ENCODE data around the gene SLC22A3. TPM values are rescaled to one million over a fixed set of nuclear protein-coding genes. Genes with fewer than 3 reads are reported as not detected.

Gene SLC22A3
- polyA plus RNA-seq, 1 of the 3 experiments (the other 2 are of a cell fraction): not detected

DNA sequence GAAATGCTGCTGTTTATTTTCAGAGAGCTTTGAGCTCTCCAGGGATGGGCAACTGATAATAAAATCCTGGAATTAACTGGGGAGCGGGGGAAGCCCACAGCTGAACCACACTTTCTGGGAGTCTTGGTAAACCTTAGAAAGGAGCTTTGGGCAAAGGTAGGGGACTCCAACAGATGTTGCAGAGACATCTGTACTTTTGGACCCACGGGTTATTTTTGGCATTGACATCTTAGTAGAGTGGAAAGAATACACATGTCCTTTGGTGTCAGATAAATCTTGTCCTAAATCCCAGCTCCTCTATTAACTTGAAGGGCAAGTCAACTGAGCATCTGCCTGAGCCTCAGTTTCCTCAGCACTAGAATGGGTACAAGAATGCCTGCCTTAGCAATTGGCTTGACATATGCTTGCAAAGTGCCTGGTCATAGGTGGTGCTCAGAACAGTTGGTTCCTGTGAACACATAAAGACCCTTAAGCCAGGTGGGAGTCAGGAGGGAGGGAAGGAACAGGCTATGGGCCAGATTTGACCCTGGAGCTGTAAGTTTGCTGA, 5.8 kb downstream of the SLC22A3 start (continued):
- TF ChIP-seq, protein P1, sequence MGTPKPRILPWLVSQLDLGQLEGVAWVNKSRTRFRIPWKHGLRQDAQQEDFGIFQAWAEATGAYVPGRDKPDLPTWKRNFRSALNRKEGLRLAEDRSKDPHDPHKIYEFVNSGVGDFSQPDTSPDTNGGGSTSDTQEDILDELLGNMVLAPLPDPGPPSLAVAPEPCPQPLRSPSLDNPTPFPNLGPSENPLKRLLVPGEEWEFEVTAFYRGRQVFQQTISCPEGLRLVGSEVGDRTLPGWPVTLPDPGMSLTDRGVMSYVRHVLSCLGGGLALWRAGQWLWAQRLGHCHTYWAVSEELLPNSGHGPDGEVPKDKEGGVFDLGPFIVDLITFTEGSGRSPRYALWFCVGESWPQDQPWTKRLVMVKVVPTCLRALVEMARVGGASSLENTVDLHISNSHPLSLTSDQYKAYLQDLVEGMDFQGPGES (IDR thresholded peaks at IDR 0.05; ENCODE audit: low read depth, low read length): no peak
- no peak for TF ChIP-seq TCF12 (IDR thresholded peaks at IDR 0.05)

DNA sequence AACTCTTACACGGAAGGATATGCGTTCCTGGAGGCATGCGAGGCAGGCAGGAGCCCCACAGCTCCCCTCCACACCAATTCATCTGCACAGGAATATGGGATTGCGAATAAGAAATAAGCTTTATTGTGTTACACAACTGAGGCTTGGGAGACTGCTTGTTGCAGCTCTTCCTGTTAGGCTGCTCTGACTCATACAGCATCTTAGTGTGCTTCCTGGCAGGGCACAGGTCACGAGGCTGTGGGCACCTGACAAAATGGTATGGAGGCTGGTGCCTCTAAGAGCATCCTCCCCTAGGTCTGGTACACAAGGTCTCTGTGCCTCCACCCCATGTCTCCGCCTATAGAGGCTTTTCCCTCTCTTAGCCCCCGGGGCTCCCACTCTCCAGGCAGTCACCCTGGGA, 6.8 kb downstream of the SLC22A3 start:
- Histone ChIP-seq H3K9me2 (no peaks in the 10 kb centered on the region), H3K79me2 (ENCODE audit: insufficient read depth) (no peaks in the 10 kb centered on the region), H3K4me1 (ENCODE audit: control insufficient read depth in 1 of 2, insufficient read depth in 2 of 2, low read depth in 1 of 2, low read length in 1 of 2) (no peaks in the 10 kb centered on the region), H3K36me3 (replicated peaks in 1 of 2; ENCODE audit: control insufficient read depth in 1 of 2, insufficient read depth in 2 of 2, low read length in 1 of 2) (no peaks in the 10 kb centered on the region), H3F3A (replicated peaks; ENCODE audit: insufficient read depth) (no peaks in the 10 kb centered on the region), H4K20me1 (ENCODE audit: insufficient read depth) (no peaks in the 10 kb centered on the region), H3K9ac (no peak overlapping the region), H3K27ac (ENCODE audit: low read depth in 2 of 2, low read length in 1 of 2) (no peak overlapping the region), H3K4me3 (ENCODE audit: low read depth in 2 of 2, low read length in 1 of 2) (no peak overlapping the region), H3K9me3 (no peaks in the 10 kb centered on the region), H3K4me2 (no peak overlapping the region; the same call in 1 of the 2 replicates), H3K27me3 (ENCODE audit: insufficient read depth) (peaks cover 49% of the 10 kb centered on the region), H2AFZ (ENCODE audit: low read depth) (no peak overlapping the region)
- ChIA-PET CTCF (no interaction called here), POLR2A (no interaction called here)
- no peak for DNase-seq
- TF ChIP-seq, protein P2, sequence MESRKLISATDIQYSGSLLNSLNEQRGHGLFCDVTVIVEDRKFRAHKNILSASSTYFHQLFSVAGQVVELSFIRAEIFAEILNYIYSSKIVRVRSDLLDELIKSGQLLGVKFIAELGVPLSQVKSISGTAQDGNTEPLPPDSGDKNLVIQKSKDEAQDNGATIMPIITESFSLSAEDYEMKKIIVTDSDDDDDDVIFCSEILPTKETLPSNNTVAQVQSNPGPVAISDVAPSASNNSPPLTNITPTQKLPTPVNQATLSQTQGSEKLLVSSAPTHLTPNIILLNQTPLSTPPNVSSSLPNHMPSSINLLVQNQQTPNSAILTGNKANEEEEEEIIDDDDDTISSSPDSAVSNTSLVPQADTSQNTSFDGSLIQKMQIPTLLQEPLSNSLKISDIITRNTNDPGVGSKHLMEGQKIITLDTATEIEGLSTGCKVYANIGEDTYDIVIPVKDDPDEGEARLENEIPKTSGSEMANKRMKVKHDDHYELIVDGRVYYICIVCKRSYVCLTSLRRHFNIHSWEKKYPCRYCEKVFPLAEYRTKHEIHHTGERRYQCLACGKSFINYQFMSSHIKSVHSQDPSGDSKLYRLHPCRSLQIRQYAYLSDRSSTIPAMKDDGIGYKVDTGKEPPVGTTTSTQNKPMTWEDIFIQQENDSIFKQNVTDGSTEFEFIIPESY (IDR thresholded peaks at IDR 0.05; ENCODE audit: borderline replicate concordance, low read depth): no peak
- TF ChIP-seq, protein P1 (IDR thresholded peaks at IDR 0.05; ENCODE audit: low read depth, low read length): no peak
- TF ChIP-seq, protein P3, sequence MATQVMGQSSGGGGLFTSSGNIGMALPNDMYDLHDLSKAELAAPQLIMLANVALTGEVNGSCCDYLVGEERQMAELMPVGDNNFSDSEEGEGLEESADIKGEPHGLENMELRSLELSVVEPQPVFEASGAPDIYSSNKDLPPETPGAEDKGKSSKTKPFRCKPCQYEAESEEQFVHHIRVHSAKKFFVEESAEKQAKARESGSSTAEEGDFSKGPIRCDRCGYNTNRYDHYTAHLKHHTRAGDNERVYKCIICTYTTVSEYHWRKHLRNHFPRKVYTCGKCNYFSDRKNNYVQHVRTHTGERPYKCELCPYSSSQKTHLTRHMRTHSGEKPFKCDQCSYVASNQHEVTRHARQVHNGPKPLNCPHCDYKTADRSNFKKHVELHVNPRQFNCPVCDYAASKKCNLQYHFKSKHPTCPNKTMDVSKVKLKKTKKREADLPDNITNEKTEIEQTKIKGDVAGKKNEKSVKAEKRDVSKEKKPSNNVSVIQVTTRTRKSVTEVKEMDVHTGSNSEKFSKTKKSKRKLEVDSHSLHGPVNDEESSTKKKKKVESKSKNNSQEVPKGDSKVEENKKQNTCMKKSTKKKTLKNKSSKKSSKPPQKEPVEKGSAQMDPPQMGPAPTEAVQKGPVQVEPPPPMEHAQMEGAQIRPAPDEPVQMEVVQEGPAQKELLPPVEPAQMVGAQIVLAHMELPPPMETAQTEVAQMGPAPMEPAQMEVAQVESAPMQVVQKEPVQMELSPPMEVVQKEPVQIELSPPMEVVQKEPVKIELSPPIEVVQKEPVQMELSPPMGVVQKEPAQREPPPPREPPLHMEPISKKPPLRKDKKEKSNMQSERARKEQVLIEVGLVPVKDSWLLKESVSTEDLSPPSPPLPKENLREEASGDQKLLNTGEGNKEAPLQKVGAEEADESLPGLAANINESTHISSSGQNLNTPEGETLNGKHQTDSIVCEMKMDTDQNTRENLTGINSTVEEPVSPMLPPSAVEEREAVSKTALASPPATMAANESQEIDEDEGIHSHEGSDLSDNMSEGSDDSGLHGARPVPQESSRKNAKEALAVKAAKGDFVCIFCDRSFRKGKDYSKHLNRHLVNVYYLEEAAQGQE (IDR thresholded peaks at IDR 0.05; ENCODE audit: low read depth, low read length): no peak
- TF ChIP-seq RFX5 (IDR thresholded peaks at IDR 0.05; ENCODE audit: low read length) (no peak), TAF1 (IDR thresholded peaks at IDR 0.05; ENCODE audit: borderline replicate concordance, low read depth, low read length) (no peak), CHD2 (IDR thresholded peaks at IDR 0.05; ENCODE audit: low read length, partially characterized antibody) (no peak), GABPA (IDR thresholded peaks at IDR 0.05; ENCODE audit: low read depth) (no peak), EZH2phosphoT487 (IDR thresholded peaks at IDR 0.05; ENCODE audit: borderline replicate concordance, low read depth) (no peak), MEF2A (IDR thresholded peaks at IDR 0.05; ENCODE audit: borderline replicate concordance, low read depth) (no peak), RCOR1 (IDR thresholded peaks at IDR 0.05; ENCODE audit: low read length) (no peak), SIN3A (IDR thresholded peaks at IDR 0.05; ENCODE audit: borderline replicate concordance, low read depth, low read length) (no peak), JUND (IDR thresholded peaks at IDR 0.05) (no peak), RAD21 (IDR thresholded peaks at IDR 0.05; ENCODE audit: low read length) (no peak), EP300 (IDR thresholded peaks at IDR 0.05; ENCODE audit: borderline replicate concordance in 1 of 2, low read depth in 1 of 2, low read length in 1 of 2) (no peak), GATA2 (CRISPR knock-in tag; IDR thresholded peaks at IDR 0.05) (no peak)
- TF ChIP-seq, protein P4, sequence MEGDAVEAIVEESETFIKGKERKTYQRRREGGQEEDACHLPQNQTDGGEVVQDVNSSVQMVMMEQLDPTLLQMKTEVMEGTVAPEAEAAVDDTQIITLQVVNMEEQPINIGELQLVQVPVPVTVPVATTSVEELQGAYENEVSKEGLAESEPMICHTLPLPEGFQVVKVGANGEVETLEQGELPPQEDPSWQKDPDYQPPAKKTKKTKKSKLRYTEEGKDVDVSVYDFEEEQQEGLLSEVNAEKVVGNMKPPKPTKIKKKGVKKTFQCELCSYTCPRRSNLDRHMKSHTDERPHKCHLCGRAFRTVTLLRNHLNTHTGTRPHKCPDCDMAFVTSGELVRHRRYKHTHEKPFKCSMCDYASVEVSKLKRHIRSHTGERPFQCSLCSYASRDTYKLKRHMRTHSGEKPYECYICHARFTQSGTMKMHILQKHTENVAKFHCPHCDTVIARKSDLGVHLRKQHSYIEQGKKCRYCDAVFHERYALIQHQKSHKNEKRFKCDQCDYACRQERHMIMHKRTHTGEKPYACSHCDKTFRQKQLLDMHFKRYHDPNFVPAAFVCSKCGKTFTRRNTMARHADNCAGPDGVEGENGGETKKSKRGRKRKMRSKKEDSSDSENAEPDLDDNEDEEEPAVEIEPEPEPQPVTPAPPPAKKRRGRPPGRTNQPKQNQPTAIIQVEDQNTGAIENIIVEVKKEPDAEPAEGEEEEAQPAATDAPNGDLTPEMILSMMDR (IDR thresholded peaks at IDR 0.05): no peak
- TF ChIP-seq, protein P5, sequence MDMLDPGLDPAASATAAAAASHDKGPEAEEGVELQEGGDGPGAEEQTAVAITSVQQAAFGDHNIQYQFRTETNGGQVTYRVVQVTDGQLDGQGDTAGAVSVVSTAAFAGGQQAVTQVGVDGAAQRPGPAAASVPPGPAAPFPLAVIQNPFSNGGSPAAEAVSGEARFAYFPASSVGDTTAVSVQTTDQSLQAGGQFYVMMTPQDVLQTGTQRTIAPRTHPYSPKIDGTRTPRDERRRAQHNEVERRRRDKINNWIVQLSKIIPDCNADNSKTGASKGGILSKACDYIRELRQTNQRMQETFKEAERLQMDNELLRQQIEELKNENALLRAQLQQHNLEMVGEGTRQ (IDR thresholded peaks at IDR 0.05; ENCODE audit: borderline replicate concordance, low read depth, low read length): no peak
- 12% methylated on average over 6 of the region's 7 CpGs for WGBS (ENCODE audit: low lambda C conversion rate)
